GM23338 (cell line): ENCODE results near the gene CFP. TPM values are rescaled to one million over a fixed set of nuclear protein-coding genes. Genes with fewer than 3 reads are reported as not detected.

Source experiments
- ATAC-seq: fragments of 200-7000 bp; cut with Tn5 transposase; 3 replicates; pipeline ENCODE4 v1.9.1; 2020
- DNase-seq: peaks from one replicate; pipeline ENCODE4 v3.0.0-alpha.2; 2015; ENCODE audit warnings: low spot score
- H2AFZ ChIP-seq: fragments of 200-600 bp; sonication (generic); 2 replicates; pipeline ENCODE4 v1.8.0; 2016; ENCODE audit warnings: antibody characterized with exemption, mild to moderate bottlenecking, moderate library complexity
- H3F3A ChIP-seq: fragments of 200-600 bp; sonication (generic); replicated peaks from 2 replicates; pipeline ENCODE4 v1.8.0; 2017; ENCODE audit warnings: antibody characterized with exemption, mixed run types, low read depth
- H3K27ac ChIP-seq: fragments of 200-600 bp; sonication (generic); 2 replicates; pipeline ENCODE4 v1.6.1; 2016; ENCODE audit warnings: low read depth
- H3K27me3 ChIP-seq: fragments of 200-600 bp; sonication (generic); 2 replicates; pipeline ENCODE4 v1.8.0; 2016; ENCODE audit warnings: mild to moderate bottlenecking, mixed run types, moderate library complexity; ENCODE audit not compliant: insufficient read depth
- H3K36me3 ChIP-seq: fragments of 200-600 bp; sonication (generic); 2 replicates; pipeline ENCODE4 v1.8.0; 2016; ENCODE audit warnings: mild to moderate bottlenecking; ENCODE audit not compliant: insufficient read depth
- H3K4me1 ChIP-seq: fragments of 200-600 bp; sonication (generic); 2 replicates; pipeline ENCODE4 v1.8.0; 2016; ENCODE audit warnings: mild to moderate bottlenecking, moderate library complexity; ENCODE audit not compliant: insufficient read depth
- H3K4me2 ChIP-seq: fragments of 200-600 bp; sonication (generic); 2 replicates; pipeline ENCODE4 v1.7.1; 2017; ENCODE audit warnings: mixed run types
- H3K4me3 ChIP-seq: fragments of 200-600 bp; sonication (generic); 2 replicates; pipeline ENCODE4 v1.6.1; 2016; ENCODE audit warnings: mixed run types
- H3K79me2 ChIP-seq: fragments of 200-600 bp; sonication (generic); replicated peaks from 2 replicates; pipeline ENCODE4 v1.8.0; 2017; ENCODE audit warnings: mild to moderate bottlenecking; ENCODE audit not compliant: insufficient read depth
- H3K9me2 ChIP-seq: fragments of 200-600 bp; sonication (generic); 2 replicates; pipeline ENCODE4 v1.8.0; 2017; ENCODE audit not compliant: insufficient read depth
- H4K20me1 ChIP-seq: fragments of 200-600 bp; sonication (generic); replicated peaks from 2 replicates; pipeline ENCODE4 v1.8.0; 2017; ENCODE audit warnings: mild to moderate bottlenecking; ENCODE audit not compliant: insufficient read depth
- H3K27ac Mint-ChIP-seq: 2 replicates; pipeline ENCODE4 v1.8.0; 2020; ENCODE audit warnings: inconsistent platforms, mild to moderate bottlenecking, moderate library complexity, mixed read lengths
- H3K27me3 Mint-ChIP-seq: 3 replicates; pipeline ENCODE4 v1.8.0; 2022; ENCODE audit warnings: low read depth, mild to moderate bottlenecking, moderate library complexity, mixed read lengths, inconsistent platforms; ENCODE audit not compliant: insufficient read depth, poor library complexity
- H3K36me3 Mint-ChIP-seq: 3 replicates; pipeline ENCODE4 v1.8.0; 2021; ENCODE audit warnings: low read depth, mild to moderate bottlenecking, inconsistent platforms, moderate library complexity, mixed read lengths
- H3K4me1 Mint-ChIP-seq: 3 replicates; pipeline ENCODE4 v1.8.0; 2020; ENCODE audit warnings: mild to moderate bottlenecking, inconsistent platforms, mixed read lengths
- H3K4me3 Mint-ChIP-seq: 3 replicates; pipeline ENCODE4 v1.8.0; 2021; ENCODE audit warnings: moderate library complexity, mild to moderate bottlenecking, inconsistent platforms, mixed read lengths
- H3K9me3 Mint-ChIP-seq: 3 replicates; pipeline ENCODE4 v1.8.0; 2020; ENCODE audit warnings: moderate library complexity, mild to moderate bottlenecking, inconsistent platforms, mixed read lengths
- ETS1 ChIP-seq: IDR thresholded peaks from 2 replicates; pipeline ENCODE4 v1.6.1; 2016; ENCODE audit warnings: antibody characterized with exemption
- EZH2 ChIP-seq: fragments of 200-600 bp; sonication (generic); IDR thresholded peaks from one replicate; pipeline ENCODE4 v1.8.0; 2017; ENCODE audit warnings: antibody characterized with exemption, mild to moderate bottlenecking, low read depth; ENCODE audit not compliant: unreplicated experiment
- EZH2phosphoT487 ChIP-seq: fragments of 200-600 bp; sonication (generic); IDR thresholded peaks from one replicate; pipeline ENCODE4 v1.8.1; 2018; ENCODE audit warnings: antibody characterized with exemption; ENCODE audit not compliant: unreplicated experiment
- JUNB ChIP-seq: IDR thresholded peaks from one replicate; pipeline ENCODE4 v1.6.1; 2016; ENCODE audit warnings: antibody characterized with exemption; ENCODE audit not compliant: unreplicated experiment
- NANOG ChIP-seq: IDR thresholded peaks from 2 replicates; pipeline ENCODE4 v1.6.1; 2016; ENCODE audit warnings: antibody characterized with exemption, borderline replicate concordance
- POLR2AphosphoS5 ChIP-seq: IDR thresholded peaks from 2 replicates; pipeline ENCODE4 v1.6.1; 2016; ENCODE audit warnings: antibody characterized with exemption, low read depth
- REST ChIP-seq: IDR thresholded peaks from one replicate; pipeline ENCODE4 v1.6.1; 2018; ENCODE audit warnings: antibody characterized with exemption; ENCODE audit not compliant: unreplicated experiment
- STAT1 ChIP-seq: IDR thresholded peaks from one replicate; pipeline ENCODE4 v1.6.1; 2016; ENCODE audit warnings: antibody characterized with exemption; ENCODE audit not compliant: unreplicated experiment
- ZNF331 ChIP-seq: fragments of 250-450 bp; sonication (Bioruptor Pico); IDR thresholded peaks from 2 replicates; pipeline ENCODE4 v1.5.0; 2020; ENCODE audit warnings: low read depth, mild to moderate bottlenecking, moderate library complexity
- ZNF462 ChIP-seq: fragments of 250-450 bp; sonication (Bioruptor Pico); IDR thresholded peaks from 2 replicates; pipeline ENCODE4 v1.5.0; 2020; ENCODE audit warnings: mild to moderate bottlenecking, moderate library complexity
- polyA plus RNA-seq: library from polyadenylated mRNA; unstranded; fragments of >200 nt; fragmentation: Nextera tagmentation; extraction: Ambion mirVana; gene quantifications from 2 replicates; pipeline ENCODE4 v1.2.1, GENCODE V29; 2016
- total RNA-seq: library from RNA; depleted of rRNA; stranded (reverse); fragments of >200 nt; shearing (Covaris generic); gene quantifications from 2 replicates; pipeline ENCODE4 v1.2.3, GENCODE V29; 2014

The CFP gene
- total and polyA plus RNA-seq, 2 experiments from 2014 or later, result 2.1 to 2.2 TPM

GRCh38 chrX:47634871-47635575 is 5.3 kb upstream of the CFP start (continued):
- TF ChIP-seq EZH2phosphoT487 (no peak), EZH2 (no peak), REST (no peak), ETS1 (no peak)

- H2AFZ ChIP-seq, result no peak overlapping the region
- Mint-ChIP-seq H3K27ac (no peak overlapping the region), H3K36me3 (peaks cover 27% of the 10 kb centered on the region), H3K4me3 (no peak overlapping the region), H3K27me3 (peaks cover 6% of the 10 kb centered on the region), H3K9me3 (no peaks in the 10 kb centered on the region), H3K4me1 (peaks cover 11% of the 10 kb centered on the region)
- no peak overlapping the region for H3K4me3 ChIP-seq
- no peaks in the 10 kb centered on the region for H4K20me1 ChIP-seq
- DNase-seq (no peak), ATAC-seq (no peak)
- peaks cover 5% of the 10 kb centered on the region; the same call in 1 of the 2 replicates for H3K4me1 ChIP-seq
- H3F3A ChIP-seq, result no peaks in the 10 kb centered on the region
- H3K9me2 ChIP-seq, result no peaks in the 10 kb centered on the region
- H3K4me2 ChIP-seq, result no peak overlapping the region
- H3K36me3 ChIP-seq, result no peaks in the 10 kb centered on the region
- H3K27ac ChIP-seq, result no peak overlapping the region
- no peaks in the 10 kb centered on the region for H3K27me3 ChIP-seq
- no peaks in the 10 kb centered on the region for H3K79me2 ChIP-seq
- TF ChIP-seq STAT1, result no peak
- TF ChIP-seq ZNF462 (CRISPR knock-in tag), result no peak
- no peak for TF ChIP-seq NANOG
- TF ChIP-seq ETS1, result no peak
- no peak for TF ChIP-seq ZNF331
- no peak for TF ChIP-seq JUNB
- TF ChIP-seq EZH2, result no peak
- TF ChIP-seq EZH2phosphoT487, result no peak
- no peak for TF ChIP-seq POLR2AphosphoS5
Observed at GRCh38 chrX:47633689-47634590, 4.2 kb upstream of the CFP start.
